Stimulated activated CD8-positive, alpha-beta memory T cell treated with anti-CD3 and anti-CD28 coated beads, Interleukin-2, amount 100 ng/mL, for 48 hours (primary cell): Measurements from ENCODE around the gene TSNAX.
"Not testable (repeated sequence)": the region's sequence is repeated elsewhere in the genome, so short reads cannot be mapped to it uniquely, and the experiment has no call there.

Experiments used
- DNase-seq, 2 donors: peaks; one replicate each; pipeline ENCODE4 v3.0.0-alpha.2; 2020; ENCODE audit warnings: low read depth in 2 of 2

TSNAX gene

GRCh38 chr1:231561647-231562383, 33.3 kb downstream of the TSNAX start:
- no peak for DNase-seq

- DNase-seq: no peak
These were observed 34.8 kb downstream of the TSNAX start for GRCh38 chr1:231563247-231563646.

GRCh38 chr1:231564373-231564772, 35.9 kb downstream of the TSNAX start:
- DNase-seq: no peak

- no peak for DNase-seq
These were observed 38.0 kb downstream of the TSNAX start for GRCh38 chr1:231566496-231566895.

- DNase-seq: not testable (repeated sequence)
These were observed 41.8 kb downstream of the TSNAX start for GRCh38 chr1:231570262-231570661.

GRCh38 chr1:231571904-231572303, 43.4 kb downstream of the TSNAX start:
- no peak for DNase-seq

- no peak for DNase-seq
These were observed 47.0 kb downstream of the TSNAX start for GRCh38 chr1:231575472-231575871.

GRCh38 chr1:231576804-231577718, 48.6 kb downstream of the TSNAX start:
- DNase-seq: no peak

GRCh38 chr1:231580874-231581273, 52.4 kb downstream of the TSNAX start:
- no peak for DNase-seq

GRCh38 chr1:231581859-231582258, 53.4 kb downstream of the TSNAX start:
- no peak for DNase-seq

GRCh38 chr1:231583376-231583775, 54.9 kb downstream of the TSNAX start:
- no peak for DNase-seq

- no peak for DNase-seq
These were observed 55.6 kb downstream of the TSNAX start for GRCh38 chr1:231584117-231584516.

- DNase-seq: no peak
These were observed 56.5 kb downstream of the TSNAX start for GRCh38 chr1:231584921-231585320.

GRCh38 chr1:231590453-231591198, 62.2 kb downstream of the TSNAX start:
- DNase-seq: peak in 1 of 2 donors; percentile 7

- DNase-seq: no peak
These were observed 63.0 kb downstream of the TSNAX start for GRCh38 chr1:231591466-231591865.

GRCh38 chr1:231592809-231593208, 64.3 kb downstream of the TSNAX start:
- DNase-seq: no peak

GRCh38 chr1:231593264-231593663, 64.8 kb downstream of the TSNAX start:
- DNase-seq: not testable (repeated sequence)

GRCh38 chr1:231594123-231594522, 65.7 kb downstream of the TSNAX start:
- no peak for DNase-seq

- no peak for DNase-seq
These were observed 66.3 kb downstream of the TSNAX start for GRCh38 chr1:231594749-231595148.

- no peak for DNase-seq
These were observed 67.9 kb downstream of the TSNAX start for GRCh38 chr1:231596337-231596791.

GRCh38 chr1:231597971-231598370, 69.5 kb downstream of the TSNAX start:
- no peak for DNase-seq

- no peak for DNase-seq
These were observed 72.0 kb downstream of the TSNAX start for GRCh38 chr1:231600458-231600976.
